ENCODE measurements around the gene WSCD1.

Gene WSCD1

DNA sequence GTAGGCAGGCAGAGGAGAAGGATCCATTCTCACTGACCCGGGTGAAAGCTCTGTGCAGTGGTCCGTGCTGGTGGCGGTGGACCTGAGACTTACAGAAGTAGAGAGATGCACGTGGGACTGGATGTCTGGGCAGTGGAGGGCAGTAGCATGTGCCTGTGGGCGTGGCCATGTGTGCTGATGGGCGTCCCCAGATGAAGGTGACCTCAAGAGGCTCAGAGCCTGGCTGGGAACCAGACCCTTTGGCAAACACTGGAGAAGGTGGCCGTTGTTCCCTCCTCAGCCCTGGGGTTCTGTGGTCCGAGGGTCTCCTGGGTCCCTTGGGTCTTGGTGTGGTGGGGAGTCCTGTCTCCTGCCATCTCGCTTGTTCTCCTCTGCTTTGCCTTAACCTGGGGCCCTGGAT is 15.6 kb downstream of the WSCD1 start:
- DNase-seq: no peak

DNA sequence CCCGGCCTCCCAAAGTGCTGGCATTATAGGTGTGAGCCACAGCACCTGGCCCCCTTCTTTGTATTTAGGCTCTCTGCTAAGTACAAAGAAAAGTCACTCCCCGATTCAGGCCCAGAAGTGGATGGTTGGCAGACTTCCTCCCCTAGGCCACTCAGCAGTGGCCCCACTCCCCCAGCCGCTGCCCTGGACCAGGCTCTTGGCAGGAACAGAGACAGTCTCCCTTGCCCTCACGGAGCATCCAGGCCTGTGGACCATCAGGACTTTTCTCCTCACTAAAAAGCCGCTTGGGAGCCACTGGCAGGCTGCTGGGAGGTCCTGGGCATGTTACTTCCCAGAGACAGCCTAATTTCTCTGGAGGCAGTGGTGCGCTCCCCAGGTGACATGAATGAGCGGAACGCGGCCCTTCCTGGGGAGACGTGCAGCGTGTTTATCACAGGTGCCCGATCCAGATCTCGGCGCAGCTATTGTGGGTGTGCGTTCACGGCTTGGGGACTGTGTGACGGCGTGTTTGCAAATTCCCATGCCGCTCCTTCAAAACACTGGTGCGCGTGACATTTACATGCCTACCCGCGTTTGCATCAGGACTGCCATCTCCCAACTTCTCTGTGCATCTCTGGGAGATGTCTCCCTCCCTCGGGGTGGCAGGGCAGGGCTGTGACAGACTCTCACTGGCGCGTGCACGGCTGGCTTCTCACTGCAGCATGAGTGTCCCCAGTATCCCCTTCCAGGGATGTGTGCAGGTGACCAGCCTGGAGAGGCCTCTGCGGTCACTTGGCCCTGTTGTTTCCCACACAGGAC is 16.6 kb downstream of the WSCD1 start:
- DNase-seq: no peak

DNA sequence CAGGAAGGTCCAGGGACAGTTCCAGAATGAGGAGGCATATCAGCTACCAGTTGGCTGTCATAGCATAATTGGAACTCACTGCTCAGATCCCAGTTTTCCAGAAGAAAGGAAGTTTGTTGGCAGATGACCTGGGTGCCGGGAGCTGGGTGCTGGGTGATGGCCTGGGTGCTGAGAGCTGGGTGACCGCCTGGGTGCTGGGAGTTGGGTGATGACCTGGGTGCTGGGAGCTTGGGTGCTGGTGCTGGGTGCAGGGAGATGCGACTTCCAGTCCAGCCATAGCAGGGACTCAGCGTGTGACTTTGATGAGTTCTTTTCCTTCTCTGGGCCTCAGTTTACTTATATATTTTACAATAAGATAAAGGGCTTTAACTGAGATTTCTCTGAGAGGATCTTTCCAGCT is 18.0 kb downstream of the WSCD1 start:
- no peak for DNase-seq

DNA sequence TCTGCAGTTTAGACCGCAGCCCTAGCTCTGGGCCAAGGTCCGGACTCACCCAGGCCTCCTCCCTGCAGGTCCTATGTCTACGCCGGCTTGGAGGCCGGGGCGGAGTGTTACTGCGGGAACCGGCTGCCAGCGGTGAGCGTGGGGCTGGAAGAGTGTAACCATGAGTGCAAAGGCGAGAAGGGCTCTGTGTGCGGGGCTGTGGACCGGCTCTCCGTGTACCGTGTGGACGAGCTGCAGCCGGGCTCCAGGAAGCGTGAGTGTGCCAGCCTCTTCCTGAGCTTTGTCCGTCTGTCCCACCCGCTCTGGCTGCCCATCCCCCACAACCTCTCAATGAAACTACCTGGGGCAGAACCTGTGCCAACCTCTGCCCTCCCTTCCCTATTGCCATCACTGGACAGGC is 20.1 kb downstream of the WSCD1 start:
- DNase-seq: no peak

DNA sequence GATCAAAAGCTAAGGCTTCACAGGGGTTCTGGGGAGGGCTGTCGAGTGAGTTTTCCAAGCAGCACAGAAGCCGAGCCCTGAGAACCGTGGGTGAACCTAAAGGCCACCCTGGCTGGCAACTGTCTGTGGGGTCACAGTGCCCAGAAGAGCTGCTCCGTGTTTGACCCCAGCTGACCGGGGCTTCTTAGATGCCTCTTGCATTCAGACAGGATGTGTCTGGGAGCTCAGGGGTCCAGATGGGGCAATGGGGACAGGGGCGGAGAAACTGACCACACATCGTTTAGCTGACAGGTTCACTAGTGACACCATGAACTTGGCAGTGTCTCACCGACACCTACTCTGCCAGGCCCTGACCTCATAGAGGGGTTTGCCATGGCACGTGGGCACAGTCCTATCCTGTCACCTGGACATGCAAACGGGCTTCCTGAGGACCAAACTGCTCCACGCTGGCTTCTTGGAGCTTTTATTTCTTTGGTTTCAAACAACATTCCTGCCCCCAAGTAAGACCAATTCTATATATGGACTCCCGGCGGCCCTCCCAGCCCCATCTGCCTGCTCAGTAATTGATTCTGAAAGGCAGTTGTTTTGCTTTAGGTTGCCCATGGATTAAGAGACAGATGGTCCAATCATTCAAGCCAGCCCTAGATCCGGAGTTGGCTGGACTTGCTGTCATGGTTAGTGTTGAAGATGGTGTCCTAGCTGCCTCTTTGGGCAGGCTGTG is 22.2 kb downstream of the WSCD1 start:
- DNase-seq: no peak

DNA sequence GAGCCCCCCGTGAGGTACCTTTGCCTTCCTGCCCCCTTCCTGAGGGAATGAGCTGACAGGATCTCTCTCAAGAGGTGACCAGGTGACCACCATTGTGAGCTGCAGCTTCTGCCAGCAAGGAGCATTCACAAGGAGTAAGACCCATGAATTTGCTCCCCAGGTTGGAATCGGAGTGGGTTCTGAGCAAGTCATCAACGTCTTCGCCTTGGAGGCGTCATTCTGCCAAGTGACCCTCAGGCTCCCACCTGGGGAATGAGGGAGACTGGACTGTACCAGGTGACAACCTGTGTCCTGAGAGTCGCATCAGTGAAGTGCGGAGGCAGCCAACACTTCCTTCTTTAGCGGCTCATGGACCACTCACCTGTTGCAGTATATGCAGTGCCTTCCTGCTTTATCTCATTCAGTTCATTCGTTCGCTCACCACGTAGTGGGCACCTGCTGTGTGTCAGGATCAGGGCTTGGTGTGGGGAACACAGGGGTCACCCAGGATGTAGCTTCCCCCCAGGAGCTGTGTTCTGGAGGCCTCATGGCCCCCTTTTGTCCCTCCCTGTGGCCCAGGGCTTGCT is 22.8 kb downstream of the WSCD1 start:
- no peak for DNase-seq

DNA sequence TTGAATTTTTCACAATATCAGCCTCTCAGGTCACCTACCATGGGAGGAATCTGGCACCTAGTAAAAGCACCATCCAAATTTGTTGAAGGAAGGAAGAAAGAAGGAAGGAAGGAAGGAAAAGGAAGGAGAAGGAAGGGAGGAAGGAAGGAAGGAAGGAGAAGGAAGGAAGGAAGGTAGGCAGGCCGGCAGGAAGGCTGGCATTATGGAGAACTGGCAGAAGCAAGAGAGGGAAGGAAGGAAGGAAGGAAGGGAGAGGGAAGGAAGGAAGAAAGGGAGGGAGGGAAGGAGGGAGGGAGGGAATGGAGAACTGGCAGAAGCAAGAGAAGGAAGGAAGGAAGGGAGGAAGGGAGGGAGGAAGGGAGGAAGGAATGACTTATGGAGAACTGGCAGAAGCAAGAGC is 24.3 kb downstream of the WSCD1 start:
- DNase-seq: no peak

DNA sequence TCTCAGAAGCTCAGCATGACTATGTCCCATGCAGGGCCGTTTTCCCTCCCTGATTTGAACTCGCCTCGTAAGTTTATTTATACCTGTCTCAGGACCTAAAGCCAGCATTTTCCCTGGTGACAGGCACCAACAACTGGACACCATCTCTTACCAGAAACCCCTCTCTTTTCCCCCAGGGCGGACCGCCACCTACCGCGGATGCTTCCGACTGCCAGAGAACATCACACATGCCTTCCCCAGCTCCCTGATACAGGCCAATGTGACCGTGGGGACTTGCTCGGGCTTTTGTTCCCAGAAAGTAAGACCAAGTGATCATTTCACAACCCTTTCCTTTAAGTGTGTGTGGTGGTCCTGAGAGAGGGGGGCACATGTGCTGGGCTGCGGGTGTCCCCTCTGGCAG is 24.7 kb downstream of the WSCD1 start:
- no peak for DNase-seq

DNA sequence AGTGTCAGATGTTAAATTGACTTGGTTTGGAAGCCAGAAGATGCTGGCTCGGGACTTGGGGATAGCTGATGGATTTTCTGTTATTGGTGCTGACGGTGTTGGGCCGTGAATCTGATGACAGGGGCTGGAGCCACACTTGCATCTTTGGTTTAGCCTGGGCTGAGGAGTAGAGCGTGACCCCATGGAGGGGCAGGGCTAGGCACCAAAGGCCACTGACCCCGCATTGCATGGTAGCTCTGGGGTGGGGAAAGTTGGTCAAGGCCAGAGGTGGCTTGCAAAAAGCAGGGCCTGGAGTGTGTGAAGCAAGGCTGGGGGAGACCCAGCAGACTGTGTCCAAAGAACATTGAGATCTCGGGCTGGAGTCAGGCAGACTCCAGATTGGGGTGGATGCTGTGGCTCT is 25.3 kb downstream of the WSCD1 start:
- DNase-seq: no peak

DNA sequence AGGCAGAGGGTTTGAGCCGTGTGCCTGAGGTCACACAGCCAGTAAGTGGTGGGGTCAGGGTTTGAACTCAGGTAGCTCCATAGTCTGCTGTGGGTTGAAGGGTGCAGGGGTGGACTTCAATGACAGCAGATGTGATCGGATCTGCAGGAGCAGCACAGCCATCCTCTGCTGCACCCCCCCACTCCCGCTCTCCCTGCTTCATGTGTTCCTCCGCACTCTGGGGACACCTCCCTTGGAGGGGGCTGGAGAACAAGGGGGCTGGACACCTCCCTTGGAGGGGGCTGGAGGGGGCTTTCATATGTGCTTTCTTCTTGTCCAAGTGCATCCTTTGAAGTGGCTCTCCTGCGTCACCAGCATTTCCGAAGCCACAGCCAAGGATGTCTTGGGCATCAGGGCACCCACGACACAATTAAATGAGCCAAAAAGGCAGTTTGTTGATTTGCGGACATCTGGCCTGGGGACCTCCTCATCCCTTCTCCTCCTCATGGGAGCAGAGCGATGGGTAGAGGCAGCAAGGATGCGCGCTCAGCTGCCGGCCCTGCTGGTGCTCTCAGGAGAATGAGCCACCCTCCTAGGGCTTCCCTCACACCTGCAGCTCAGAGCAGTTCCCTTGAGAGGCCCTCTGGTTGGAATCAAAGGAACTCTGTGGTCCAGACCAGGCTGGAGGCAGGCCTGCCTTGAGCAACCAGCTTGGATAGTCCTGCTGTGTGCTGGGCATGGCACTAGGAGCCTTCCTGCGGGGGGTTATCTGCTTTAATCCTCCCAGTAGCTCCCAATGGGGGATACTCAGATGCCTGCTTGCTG is 26.2 kb downstream of the WSCD1 start:
- no peak for DNase-seq

DNA sequence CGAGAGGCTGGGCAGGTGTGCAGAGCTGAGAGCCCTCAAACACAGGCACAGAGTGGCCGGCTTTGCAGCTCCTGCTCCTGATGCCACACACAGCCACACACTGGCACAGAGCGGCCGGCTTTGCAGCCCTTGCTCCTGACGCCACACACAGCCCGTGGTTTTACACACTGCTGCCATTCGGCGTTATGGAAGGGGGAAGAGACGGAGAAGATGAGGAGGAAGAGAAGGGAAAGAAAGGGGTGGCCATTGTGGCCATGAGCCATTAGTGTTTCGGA is 26.8 kb downstream of the WSCD1 start:
- no peak for DNase-seq

DNA sequence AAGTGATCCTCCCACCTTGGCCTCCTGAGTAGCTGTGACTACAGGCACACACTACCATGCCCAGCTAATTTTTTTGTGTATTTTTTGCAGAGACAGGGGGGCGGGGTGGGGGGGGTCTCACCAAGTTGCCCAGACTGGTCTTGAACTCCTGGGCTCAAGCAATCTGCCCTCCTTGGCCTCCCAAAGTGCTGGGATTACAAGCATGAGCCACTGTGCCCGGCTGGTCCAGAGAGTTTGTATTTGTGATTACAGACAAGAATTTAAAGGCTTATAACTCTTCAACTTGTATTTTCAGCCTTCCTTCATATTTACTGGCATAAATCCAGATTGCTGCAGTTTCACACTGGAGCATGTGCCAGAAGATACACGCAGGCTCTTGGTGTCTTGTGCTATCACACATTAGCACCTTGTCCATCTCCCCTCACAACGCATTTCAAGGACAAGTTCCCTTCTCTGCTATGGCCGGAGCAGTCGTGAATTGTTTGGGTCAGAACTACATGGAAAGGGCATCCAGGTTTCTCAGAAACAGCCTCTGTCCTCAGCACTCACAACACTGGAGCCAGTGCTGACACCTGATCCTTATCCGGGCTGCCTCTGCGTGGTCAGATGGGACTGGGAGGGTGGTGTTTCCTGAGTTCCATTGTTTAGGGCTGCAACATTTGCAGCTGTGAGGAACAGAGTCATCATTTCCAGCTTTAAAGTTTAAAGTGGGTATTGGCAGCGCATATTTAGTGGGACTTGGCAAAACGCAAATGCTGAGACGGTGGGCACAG is 28.1 kb downstream of the WSCD1 start:
- DNase-seq: no peak

DNA sequence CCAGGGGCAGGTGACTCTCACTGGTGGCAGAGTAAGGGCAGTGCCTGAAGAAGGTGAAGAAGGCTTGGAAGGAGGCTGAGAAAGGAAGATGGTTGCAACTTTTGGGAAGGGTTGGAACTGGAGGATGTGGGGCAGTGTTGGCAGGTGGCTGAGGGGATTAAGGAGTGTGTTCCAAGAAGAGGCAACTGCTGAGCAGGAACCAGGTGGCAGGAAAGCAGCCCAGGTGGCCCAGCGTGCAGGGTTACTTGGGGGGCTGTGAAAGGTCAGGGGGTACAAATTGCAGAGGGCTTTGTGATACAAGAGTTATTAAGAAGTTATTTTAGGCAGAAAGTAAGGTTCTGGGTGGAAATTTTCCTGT is 28.6 kb downstream of the WSCD1 start:
- no peak for DNase-seq

DNA sequence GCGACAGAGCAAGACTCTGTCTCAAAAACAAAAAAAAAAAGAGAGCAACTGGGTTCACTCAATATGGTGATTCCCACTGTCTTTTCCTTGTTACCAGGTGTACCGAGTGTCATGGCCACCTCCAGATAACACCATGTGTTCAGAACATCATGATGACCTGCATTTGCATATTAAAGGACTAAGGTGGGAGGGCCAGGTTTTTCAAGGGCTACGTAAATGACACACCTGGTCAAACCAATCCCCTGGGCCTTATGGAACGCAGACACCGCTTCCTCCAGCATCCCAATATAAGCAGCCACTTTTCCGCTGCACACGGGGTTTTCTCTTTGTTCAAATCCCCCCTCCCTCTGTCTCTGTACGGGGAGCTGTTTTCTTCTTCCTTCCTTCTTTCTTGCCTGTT is 29.3 kb downstream of the WSCD1 start:
- DNase-seq: no peak

DNA sequence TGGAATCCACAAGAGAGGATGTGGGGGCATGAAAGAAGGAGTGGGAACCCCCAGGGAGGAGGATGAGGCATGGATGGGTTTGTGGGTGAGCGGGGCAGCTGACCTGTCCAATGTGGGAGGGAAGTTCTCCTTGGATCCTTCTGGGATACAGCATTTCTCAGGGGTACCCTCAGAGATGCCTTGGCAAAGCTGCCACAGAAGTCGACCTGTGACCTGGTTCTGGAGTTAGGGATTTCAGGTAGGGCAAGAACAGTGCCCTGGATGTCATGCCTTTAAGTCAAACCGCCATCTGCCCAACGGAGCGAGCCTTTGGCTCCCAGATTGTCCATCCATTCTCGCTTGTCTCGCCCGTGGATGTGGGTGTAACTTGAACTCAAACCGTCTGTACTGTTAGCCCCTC is 30.0 kb downstream of the WSCD1 start:
- no peak for DNase-seq

DNA sequence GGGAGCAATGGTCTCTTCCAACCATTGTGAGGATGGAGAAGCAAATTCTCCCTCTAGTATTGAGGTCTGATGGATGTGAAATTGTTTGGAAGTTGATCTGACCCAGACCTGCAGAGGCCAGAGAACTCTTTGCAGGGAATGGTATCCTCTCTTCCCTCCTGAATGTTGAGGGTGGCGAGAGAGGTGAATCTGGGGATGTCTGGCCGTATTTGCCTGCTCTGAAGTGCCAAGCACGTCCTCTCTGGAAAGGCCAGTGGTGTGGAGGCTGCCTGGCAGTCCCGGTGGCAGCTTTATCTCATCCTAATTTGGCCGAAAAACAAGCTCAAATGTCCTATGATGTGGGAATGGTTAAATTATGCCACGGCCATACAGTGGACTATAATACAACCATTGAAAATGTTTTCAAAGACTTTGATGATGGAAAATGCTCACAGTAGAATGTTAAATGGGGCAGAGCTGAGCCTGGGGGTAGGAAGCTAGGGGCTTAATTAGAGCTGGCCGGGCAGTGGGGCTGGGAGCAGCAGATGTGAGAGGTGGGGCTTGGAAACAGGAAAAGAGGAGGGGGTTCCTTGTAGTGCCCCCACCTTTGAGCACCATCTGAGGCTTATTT is 30.8 kb downstream of the WSCD1 start:
- no peak for DNase-seq

DNA sequence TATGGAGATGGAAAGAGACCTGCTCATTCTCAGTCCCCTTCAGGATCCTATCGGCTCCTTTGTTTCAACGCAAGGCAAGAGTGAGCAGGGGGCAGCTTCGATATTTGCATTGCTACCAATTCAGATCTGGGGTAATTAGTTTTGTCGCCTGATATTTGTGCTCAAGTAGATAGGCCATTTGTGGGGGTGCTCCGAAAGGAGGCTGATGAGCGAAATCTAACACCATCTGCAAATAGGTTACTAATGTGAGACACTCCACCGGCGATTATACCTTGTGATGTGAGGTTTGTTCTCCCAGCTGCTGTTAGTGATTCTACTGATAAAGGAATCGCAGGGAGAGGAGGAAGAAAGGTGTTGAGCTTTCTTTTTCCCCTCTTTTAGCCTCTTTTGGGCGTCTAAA is 31.5 kb downstream of the WSCD1 start:
- DNase-seq: no peak

DNA sequence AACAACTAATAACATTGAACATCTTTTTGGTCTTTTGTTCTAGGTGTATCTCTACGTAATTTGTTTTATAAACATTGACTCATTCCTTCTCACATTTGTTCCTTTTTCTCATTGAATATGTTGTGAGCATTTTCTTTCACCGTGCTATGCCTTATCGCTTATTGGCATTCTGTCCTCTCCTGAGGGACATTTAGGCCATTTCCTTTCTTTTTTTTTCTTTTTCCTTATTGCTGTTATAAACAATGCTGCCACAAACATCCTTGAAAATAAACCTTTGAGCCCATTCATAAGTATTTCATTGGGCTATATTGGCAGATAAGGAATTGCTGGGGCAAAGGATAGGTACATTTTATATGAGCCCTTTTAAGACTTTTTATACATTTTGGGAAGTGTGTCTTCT is 32.4 kb downstream of the WSCD1 start:
- DNase-seq: no peak

DNA sequence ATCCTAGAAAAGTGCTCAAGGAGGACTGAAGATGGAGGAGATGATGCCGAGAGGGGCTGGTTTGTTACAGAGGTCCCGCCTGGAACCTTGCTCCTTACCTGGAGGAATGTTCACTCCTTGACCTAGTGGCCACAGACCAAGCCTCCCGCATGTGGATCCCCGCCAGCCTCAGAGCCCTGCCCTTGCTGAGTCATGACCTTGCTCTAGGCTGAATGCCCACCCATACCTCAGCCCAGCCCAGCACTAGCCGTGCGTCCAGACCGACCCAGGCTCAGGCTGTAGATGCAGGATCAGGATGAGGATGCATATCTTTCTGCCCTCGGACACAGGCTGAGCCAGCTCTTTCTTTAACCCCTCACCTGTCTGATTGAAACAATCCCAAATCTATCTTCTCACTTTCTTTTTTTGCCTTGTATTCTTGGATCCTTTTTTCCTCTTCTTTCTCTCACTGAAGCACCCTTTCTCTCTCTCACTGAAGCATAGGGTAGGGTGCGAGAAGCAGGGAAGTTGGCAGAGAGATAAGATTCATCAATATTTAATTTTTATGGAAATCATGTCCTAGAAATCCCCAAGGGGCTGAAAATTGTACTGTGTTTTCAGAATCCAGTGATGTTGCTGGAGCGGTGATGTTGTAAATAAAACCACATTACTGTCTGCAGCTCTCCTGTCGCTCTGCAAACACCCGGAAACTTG is 34.9 kb downstream of the WSCD1 start:
- DNase-seq: no peak

DNA sequence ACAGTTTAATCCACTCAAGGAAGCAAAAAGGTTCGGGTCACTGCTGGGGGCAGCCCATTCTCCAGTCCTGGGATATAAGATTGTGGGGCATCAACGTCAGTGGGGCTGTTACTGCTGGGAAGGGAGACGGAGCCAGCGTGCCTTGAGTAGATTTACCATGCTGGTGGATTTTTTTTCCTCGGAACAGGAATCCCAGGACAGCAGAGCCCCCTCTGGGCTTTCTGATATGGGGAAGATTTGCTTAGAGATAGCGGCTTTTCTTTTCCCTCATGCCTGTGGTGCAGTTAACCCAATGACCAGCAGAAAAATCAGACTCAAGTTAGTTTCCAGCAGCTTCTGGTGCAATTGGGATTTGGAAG is 35.4 kb downstream of the WSCD1 start:
- no peak for DNase-seq

DNA sequence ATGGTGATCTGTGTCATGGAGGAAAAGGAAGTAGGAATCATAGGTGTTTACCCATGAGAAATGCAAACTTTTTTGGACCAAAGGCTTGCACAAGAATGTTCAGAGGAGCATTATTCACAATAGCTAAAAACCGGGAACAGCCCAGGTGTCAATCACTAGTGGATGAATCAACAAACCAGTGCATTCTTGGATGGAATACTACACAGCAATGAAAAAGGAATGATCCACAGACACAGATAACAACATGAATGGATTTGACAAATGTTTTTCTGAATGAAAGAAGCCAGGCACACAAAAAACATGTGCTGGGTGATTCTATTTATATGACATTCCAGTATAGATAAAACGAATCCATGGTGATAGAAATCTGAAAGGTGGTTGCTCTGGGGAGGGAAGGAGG is 36.0 kb downstream of the WSCD1 start:
- no peak for DNase-seq

DNA sequence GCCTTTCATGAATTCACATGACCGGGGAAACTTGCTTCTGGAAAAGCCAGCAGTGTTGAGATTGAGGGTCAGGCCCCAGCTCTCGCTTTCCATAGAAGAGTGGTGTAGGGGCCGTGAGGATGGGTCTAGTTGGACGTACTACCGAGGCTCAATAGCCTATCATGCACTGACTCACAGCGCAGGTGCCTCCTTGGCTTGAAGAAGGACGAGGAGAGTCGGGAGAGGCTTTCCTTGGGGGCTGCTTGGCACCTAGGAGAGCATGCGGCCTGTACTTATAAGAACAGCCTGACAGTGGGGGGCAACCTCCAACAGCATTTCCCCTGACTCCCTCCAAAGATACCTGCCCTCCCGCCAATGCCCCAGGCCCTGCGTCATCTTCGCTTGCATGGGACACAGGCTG is 37.6 kb downstream of the WSCD1 start:
- DNase-seq: no peak

Data from right kidney (tissue), 1 donor.